Duodenal mucosa (tissue), 2 donors: ENCODE data around the gene OR6K3.
"Not testable (repeated sequence)": the region's sequence is repeated elsewhere in the genome, so short reads cannot be mapped to it uniquely, and the experiment has no call there.

Source experiments
- H3K27ac ChIP-seq: one replicate; pipeline ENCODE4 v1.7.0; 2013; ENCODE audit warnings: low read depth, low read length
- H3K27me3 ChIP-seq, 2 donors: one replicate each; pipeline ENCODE4 v1.7.0; 2013; ENCODE audit warnings: low read length in 2 of 2, control low read depth in 1 of 2; ENCODE audit not compliant: insufficient read depth in 2 of 2, control insufficient read depth in 1 of 2
- H3K36me3 ChIP-seq, 2 donors: one replicate each; pipeline ENCODE4 v1.7.0; 2013; ENCODE audit warnings: low read length in 2 of 2, control low read depth in 1 of 2; ENCODE audit not compliant: insufficient read depth in 2 of 2, control insufficient read depth in 1 of 2
- H3K4me1 ChIP-seq, 2 donors: one replicate each; pipeline ENCODE4 v1.7.0; 2013; ENCODE audit warnings: low read length in 2 of 2, control low read depth in 1 of 2; ENCODE audit not compliant: insufficient read depth in 2 of 2, control insufficient read depth in 1 of 2
- H3K4me3 ChIP-seq, 2 donors: one replicate each; pipeline ENCODE4 v1.7.0; 2013; ENCODE audit warnings: low read length in 2 of 2, low read depth in 1 of 2
- H3K9ac ChIP-seq, 2 donors: one replicate each; pipeline ENCODE4 v1.7.0; 2013; ENCODE audit warnings: low read length in 2 of 2, low read depth in 1 of 2
- H3K9me3 ChIP-seq, 2 donors: one replicate each; pipeline ENCODE4 v1.7.0; 2013; ENCODE audit warnings: low read length in 2 of 2, control low read depth in 1 of 2; ENCODE audit not compliant: control insufficient read depth in 1 of 2

The OR6K3 gene

GRCh38 chr1:158717344-158717743 is 3.2 kb downstream of the OR6K3 start:
- H3K27me3 ChIP-seq = no peaks in the 10 kb centered on the region
- H3K36me3 ChIP-seq = no peaks in the 10 kb centered on the region
- H3K4me3 ChIP-seq = no peak overlapping the region
- H3K27ac ChIP-seq = no peak overlapping the region
- H3K4me1 ChIP-seq = no peaks in the 10 kb centered on the region
- no peak overlapping the region for H3K9ac ChIP-seq
- H3K9me3 ChIP-seq = no peaks in the 10 kb centered on the region

- H3K4me1 ChIP-seq = no peaks in the 10 kb centered on the region
- H3K36me3 ChIP-seq = no peaks in the 10 kb centered on the region
- no peak overlapping the region for H3K9ac ChIP-seq
- no peaks in the 10 kb centered on the region for H3K9me3 ChIP-seq
- H3K4me3 ChIP-seq = no peak overlapping the region
- no peak overlapping the region for H3K27ac ChIP-seq
- H3K27me3 ChIP-seq = no peaks in the 10 kb centered on the region
Observed at GRCh38 chr1:158716335-158716734, 4.2 kb downstream of the OR6K3 start.

GRCh38 chr1:158714754-158715153 is 5.8 kb downstream of the OR6K3 start:
- Histone ChIP-seq H3K27ac (no peak overlapping the region), H3K4me3 (no peak overlapping the region), H3K9me3 (no peaks in the 10 kb centered on the region), H3K27me3 (no peaks in the 10 kb centered on the region), H3K36me3 (no peaks in the 10 kb centered on the region), H3K9ac (no peak overlapping the region), H3K4me1 (no peaks in the 10 kb centered on the region)

- no peak overlapping the region for H3K27ac ChIP-seq
- H3K4me1 ChIP-seq = no peaks in the 10 kb centered on the region
- H3K9me3 ChIP-seq = no peaks in the 10 kb centered on the region
- H3K9ac ChIP-seq = no peak overlapping the region
- H3K4me3 ChIP-seq = no peak overlapping the region
- no peaks in the 10 kb centered on the region for H3K36me3 ChIP-seq
- no peaks in the 10 kb centered on the region for H3K27me3 ChIP-seq
Observed at GRCh38 chr1:158711098-158711497, 9.4 kb downstream of the OR6K3 start.

GRCh38 chr1:158706096-158706495 is 14.4 kb downstream of the OR6K3 start:
- Histone ChIP-seq H3K36me3 (no peaks in the 10 kb centered on the region), H3K9ac (no peak overlapping the region), H3K4me1 (no peaks in the 10 kb centered on the region), H3K27ac (no peak overlapping the region), H3K9me3 (no peaks in the 10 kb centered on the region), H3K4me3 (no peak overlapping the region), H3K27me3 (no peaks in the 10 kb centered on the region)

- Histone ChIP-seq H3K27ac (no peak within 1 kb of the TSS), H3K9me3 (no peaks in the 10 kb centered on the region), H3K36me3 (no peaks in the 10 kb centered on the region), H3K27me3 (no peaks in the 10 kb centered on the region), H3K4me1 (no peaks in the 10 kb centered on the region), H3K4me3 (no peak within 1 kb of the TSS), H3K9ac (no peak within 1 kb of the TSS)
Observed at GRCh38 chr1:158700552-158700951, 20.0 kb downstream of the OR6K3 start, which contains the start of gene OR6K2. TSS of gene OR6K2 (minus strand) at chr1:158700652. CDS start at chr1:158700652, 0 bp downstream.

- H3K4me1 ChIP-seq = no peaks in the 10 kb centered on the region
- H3K27ac ChIP-seq = no peak overlapping the region
- no peaks in the 10 kb centered on the region for H3K36me3 ChIP-seq
- no peak overlapping the region for H3K9ac ChIP-seq
- no peaks in the 10 kb centered on the region for H3K27me3 ChIP-seq
- no peaks in the 10 kb centered on the region for H3K9me3 ChIP-seq
- H3K4me3 ChIP-seq = no peak overlapping the region
Observed at GRCh38 chr1:158694596-158694995, 25.9 kb downstream of the OR6K3 start.

GRCh38 chr1:158692356-158692755 is 28.2 kb downstream of the OR6K3 start:
- Histone ChIP-seq H3K4me3 (no peak overlapping the region), H3K27ac (no peak overlapping the region), H3K4me1 (no peaks in the 10 kb centered on the region), H3K9me3 (no peaks in the 10 kb centered on the region), H3K27me3 (no peaks in the 10 kb centered on the region), H3K9ac (no peak overlapping the region), H3K36me3 (no peaks in the 10 kb centered on the region)

- Histone ChIP-seq H3K4me1 (no peaks in the 10 kb centered on the region), H3K9me3 (no peaks in the 10 kb centered on the region), H3K9ac (no peak overlapping the region), H3K27me3 (no peaks in the 10 kb centered on the region), H3K36me3 (no peaks in the 10 kb centered on the region), H3K4me3 (no peak overlapping the region), H3K27ac (no peak overlapping the region)
Observed at GRCh38 chr1:158691907-158692306, 28.6 kb downstream of the OR6K3 start.

- not testable (repeated sequence) for H3K9ac ChIP-seq, H3K27ac ChIP-seq, H3K9me3 ChIP-seq, H3K36me3 ChIP-seq, H3K27me3 ChIP-seq, H3K4me1 ChIP-seq, H3K4me3 ChIP-seq
Observed at GRCh38 chr1:158691149-158691548, 29.4 kb downstream of the OR6K3 start.

GRCh38 chr1:158689875-158690274 is 30.6 kb downstream of the OR6K3 start:
- no peaks in the 10 kb centered on the region for H3K27me3 ChIP-seq
- no peaks in the 10 kb centered on the region for H3K9me3 ChIP-seq
- no peaks in the 10 kb centered on the region for H3K36me3 ChIP-seq
- H3K9ac ChIP-seq = no peak overlapping the region
- H3K27ac ChIP-seq = no peak overlapping the region
- H3K4me3 ChIP-seq = no peak overlapping the region
- H3K4me1 ChIP-seq = no peaks in the 10 kb centered on the region
